RKO (cell line): ENCODE data around the gene LINC00305.

Experiments
- DNase-seq: peaks from one replicate; pipeline ENCODE4 v3.0.0-alpha.2; 2016; ENCODE audit warnings: low spot score

Gene LINC00305

GRCh38 chr18:64148988-64149387, at the start of gene LINC00305:
TSS of gene LINC00305 (minus strand) at chr18:64149088.
- no peak for DNase-seq

DNA sequence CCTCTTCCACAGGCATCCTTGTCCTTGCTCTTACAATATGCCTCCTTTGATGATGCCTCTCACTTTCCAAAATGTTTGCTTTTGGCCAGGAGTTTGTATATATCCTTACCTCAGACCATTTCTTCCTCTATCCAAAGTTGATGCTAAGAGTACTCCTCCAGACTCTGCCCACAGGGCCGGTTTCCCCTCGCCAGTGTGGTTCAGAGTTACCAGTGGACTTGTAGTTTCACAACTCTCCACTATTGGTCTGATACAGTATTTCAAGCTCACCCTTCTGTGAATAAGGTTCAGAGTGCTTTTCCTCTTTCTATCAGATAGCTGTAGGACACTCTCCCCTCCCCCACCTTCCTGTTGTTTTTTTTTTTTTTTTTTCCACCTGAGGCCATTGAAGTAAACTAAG, 42.2 kb upstream of the LINC00305 start:
- no peak for DNase-seq

DNA sequence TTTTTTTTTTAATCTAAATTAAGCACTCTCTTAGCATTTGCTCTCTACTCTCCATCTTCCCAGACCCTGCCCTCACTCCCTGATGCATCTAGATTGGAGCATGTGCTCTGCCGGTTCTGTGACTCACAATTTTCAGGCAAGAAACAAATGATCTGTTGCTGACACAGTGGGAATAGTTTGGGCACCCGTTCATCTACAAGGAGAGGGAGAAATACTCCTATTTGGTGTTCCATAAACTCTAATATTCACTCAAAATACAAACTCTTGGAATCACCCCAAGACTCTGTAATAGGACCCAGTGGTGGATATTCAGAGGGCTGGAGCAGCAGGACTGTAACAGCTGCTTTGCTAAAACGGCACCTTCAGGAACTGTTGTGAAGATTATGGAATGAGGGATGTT, 37.1 kb upstream of the LINC00305 start:
- peak; percentile 11 for DNase-seq

GRCh38 chr18:64183665-64184064, 34.8 kb upstream of the LINC00305 start:
- DNase-seq = no peak

- no peak for DNase-seq
Measured at GRCh38 chr18:64180617-64181016, 31.7 kb upstream of the LINC00305 start.

DNA sequence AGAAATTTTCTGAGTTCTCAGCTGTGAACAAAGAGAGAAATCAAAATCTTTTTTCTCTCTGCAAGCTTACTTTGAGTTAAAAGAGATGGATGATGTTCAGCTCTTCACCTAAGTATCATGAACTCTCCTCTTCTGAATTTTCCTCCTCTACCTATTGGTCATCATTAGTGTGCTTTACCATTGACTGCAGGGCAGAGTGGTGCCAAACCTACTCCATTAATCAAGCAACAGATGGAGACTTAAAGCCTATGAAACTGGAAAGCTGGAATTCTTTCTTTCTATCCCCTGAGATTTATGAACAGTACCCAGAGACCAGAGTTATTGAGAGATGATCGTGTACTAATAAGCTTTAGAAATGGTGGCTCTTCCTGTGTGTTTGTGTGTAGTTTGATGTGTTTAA, 31.3 kb upstream of the LINC00305 start:
- DNase-seq = no peak

DNA sequence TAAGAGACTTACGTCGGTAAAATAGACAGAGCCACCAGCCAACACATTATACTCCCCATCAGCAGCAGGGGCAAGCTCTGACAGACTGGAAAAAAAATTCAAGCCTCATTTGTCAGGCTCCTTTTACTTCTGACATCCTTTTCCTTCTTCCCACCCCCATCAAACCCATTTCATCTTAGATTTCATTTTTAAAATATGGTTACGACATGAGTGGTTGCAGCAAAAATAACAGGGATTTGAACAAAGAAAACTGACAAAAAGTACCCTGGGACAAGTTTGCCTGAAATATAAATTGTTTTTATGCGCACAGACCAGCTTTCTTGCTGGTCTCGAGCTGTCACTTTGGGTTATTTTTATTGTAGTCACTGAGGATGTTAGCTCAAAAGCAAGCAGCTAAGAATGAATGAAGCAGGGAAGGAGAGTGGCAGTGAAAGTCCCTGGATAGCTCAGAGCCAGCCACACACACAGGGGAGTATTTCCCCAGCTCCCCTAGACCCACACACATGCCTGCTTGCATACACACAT, 30.7 kb upstream of the LINC00305 start:
- DNase-seq = no peak

- DNase-seq = no peak
Measured at GRCh38 chr18:64178860-64179259, 30.0 kb upstream of the LINC00305 start.

GRCh38 chr18:64175432-64175831, 26.5 kb upstream of the LINC00305 start:
- DNase-seq = no peak

GRCh38 chr18:64171576-64171975, 22.7 kb upstream of the LINC00305 start:
- no peak for DNase-seq

DNA sequence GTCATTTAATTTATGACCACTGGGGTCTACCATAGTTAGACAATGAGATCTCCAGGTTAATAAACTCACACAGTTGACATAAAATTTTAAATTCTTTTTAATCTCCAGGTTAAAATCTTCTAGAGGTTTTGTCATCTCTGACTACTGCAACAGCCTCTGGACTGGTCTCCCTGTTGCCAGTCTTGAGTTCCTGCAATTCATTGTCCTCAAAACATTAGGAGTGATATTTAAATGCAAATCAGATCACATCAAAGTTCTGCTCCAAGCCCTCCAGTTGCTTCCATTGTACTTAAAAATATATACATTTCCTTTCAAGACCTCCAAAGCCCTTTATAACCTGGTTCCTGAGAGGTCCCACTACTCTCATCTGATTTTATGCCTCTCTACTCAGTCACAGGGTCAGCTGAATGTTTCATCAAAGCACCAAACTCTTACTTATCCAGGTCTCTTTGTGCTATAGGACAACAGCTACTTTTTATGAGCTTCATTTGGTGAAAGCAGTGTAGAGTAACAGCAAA, 18.6 kb upstream of the LINC00305 start:
- DNase-seq = no peak

DNA sequence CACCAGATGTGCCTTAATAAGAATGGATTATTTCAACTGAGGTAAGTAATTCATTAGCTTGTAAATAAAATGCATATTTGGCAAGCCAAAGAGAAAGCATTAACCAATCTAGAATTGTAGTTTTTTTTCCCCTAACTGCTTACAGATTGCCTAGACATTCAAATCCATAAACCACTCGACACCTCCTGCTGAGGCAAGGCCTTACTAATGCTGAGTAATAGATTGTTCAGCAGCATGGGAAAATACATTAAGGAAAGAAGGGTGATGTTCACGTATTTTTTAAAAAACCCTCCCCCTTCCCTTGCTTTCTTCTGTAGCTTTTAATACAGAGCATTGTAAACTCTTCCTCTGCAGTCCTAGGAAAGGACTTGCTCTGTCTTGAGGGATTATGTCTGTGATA, 17.0 kb upstream of the LINC00305 start:
- peak; percentile 73 for DNase-seq

GRCh38 chr18:64164883-64165282, 16.0 kb upstream of the LINC00305 start:
- DNase-seq = no peak

GRCh38 chr18:64149916-64150438, 1.1 kb upstream of the LINC00305 start:
- DNase-seq = no peak

DNA sequence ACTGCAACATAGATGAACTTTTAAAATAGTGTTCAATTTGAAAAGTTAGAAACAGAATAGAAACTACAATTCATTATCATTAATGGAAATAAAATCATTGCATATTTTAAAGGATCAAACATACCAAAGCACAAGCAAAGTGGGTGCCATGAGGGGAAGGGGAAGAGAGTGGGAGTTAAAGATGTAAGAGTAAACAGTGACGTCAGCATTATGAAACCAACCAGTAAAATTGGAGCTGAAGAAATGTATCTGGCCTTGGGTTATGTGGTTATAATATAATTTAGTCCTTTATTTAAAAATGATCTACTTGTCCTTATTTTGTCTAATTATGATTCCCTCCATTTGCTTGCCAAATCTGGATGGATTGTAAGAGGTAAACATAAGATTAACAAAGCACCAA, 6.0 kb downstream of the LINC00305 start:
- no peak for DNase-seq

GRCh38 chr18:64137914-64138313, 11.0 kb downstream of the LINC00305 start:
- no peak for DNase-seq

DNA sequence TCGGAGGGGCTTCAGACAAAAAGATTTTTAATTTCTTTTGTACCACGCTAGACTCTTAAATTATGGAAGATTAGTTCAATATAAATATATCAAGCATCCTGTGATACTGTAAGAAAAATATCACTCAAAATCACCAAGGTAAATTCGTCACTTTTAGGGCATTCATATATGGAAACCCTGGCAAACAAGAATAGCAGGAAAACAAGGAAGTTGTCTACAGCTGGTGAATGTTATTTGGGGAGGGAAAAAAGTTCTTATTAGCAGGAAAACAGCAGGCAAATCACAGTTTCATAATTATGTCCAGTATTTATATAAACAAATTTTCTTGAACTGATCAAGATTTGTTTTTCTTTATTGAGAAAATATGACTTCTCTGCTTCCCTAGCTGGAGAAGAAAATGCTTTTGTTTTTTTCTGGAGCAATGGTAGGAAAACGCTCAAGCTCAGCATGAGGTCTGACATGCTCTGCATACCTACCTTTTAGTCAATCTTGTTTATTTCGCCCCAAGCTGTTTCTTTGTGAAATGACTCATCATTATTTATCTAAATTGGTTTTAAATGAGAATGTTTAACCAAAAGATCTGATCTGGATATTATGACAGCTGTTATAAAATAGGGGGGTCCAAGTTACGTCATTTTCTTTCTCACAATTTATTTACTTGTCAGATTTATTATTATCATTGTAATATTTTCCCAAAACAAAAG, 14.7 kb downstream of the LINC00305 start:
- no peak for DNase-seq

DNA sequence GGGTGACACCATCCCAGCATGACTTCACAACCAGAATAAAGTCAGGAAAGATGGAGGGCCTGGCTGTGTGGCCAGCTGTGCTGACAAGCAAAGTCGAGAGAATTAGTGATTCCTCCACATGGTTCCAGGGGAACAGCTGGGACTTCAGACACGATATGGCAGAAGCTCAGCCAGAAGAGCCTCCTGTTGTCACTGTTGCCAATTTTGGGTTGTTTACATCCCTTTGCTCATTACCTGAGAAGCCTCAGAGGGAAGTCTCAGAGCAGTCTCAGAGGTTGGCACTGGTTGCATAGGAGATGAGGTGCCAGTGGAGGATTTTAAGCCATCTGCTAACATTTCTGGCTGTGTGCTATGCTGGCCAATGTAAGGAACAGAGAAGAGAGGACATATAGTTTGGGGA, 16.0 kb downstream of the LINC00305 start:
- DNase-seq = no peak

GRCh38 chr18:64131314-64131713, 17.6 kb downstream of the LINC00305 start:
- DNase-seq = no peak

GRCh38 chr18:64127172-64127571, 21.7 kb downstream of the LINC00305 start:
- DNase-seq = no peak

DNA sequence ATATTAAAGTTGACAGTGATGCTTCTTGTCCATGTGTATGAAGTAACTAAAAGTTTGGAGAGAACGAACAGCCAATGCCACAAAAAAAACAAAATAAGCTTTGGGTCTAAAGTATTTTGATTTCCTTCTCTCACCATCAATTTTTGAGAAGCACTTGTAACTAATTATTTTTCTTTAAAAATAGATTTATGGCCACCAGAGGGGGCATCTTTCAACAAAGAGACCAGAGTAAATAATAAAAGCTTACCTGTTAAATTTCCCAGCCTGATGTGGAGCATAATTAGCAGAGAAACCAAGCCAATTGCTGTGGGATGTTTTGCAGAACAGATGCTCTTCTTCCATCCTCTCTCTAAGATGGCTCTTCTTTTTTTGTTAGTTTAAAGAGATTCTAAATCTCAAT, 29.0 kb downstream of the LINC00305 start:
- peak; percentile 41 for DNase-seq

DNA sequence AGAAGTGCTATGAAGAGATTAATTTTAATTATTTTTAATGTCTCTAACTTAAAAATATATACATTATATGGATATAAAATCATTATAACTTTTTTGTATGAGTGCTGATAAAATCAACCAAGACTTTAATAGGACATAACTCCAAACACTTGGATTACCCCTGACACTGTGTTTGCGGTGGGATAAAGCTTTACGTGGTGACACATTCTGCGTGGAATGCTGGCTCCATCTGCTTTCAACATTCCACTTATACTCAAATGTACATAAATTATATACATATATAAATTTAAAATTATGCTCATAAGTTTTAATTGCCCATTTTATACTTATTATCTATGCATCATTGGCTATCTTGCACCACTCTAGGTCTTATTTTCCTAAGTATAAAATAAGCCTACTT, 30.5 kb downstream of the LINC00305 start:
- no peak for DNase-seq

DNA sequence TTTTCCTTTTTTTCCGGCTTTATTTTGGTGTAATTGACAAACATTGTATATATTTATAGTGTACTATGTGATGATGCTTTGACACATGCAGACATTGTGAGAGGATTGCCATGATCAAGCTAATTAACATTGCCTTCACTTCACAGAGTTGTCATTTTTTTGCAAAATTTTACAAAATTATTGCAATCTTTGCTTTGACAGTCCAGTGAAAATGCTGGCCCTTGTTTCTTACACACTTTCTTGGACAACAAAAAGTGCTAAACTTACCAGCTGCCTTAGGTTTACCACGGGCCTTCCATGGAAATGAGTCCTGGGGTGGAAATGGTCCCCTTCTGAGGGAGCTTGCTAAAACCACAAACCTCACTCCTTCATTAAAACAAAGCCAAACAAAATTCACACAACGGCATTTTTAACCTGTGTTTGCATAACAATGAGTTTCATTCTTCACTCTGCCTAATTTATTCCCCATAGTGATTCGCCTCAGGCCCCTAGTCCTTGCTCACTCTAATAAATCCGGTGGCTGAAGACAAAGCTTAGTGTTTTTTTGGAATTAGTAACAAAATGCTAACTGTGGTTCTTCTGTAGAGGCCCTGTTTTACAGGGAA, 32.2 kb downstream of the LINC00305 start:
- no peak for DNase-seq
